ENCODE data around the gene PPP2CA. TPM values are rescaled to one million over a fixed set of nuclear protein-coding genes. Genes with fewer than 3 reads are reported as not detected.
"Not testable (repeated sequence)": the region's sequence is repeated elsewhere in the genome, so short reads cannot be mapped to it uniquely, and the experiment has no call there.

The PPP2CA gene
- total RNA-seq, 1 donor from 2014 or later: 162 TPM

GRCh38 chr5:134226441-134227192 lies 744 bp upstream of the PPP2CA start:
- DNase-seq (ENCODE audit: low read depth): no peak
- peak overlapping the region; percentile 98 for H3K4me3 ChIP-seq (ENCODE audit: low read depth, low read length)
- no peak for TF ChIP-seq CTCF (conservative IDR thresholded peaks at IDR 0.05; ENCODE audit: low read depth, low read length)

GRCh38 chr5:134224888-134225779 lies 739 bp downstream of the PPP2CA start:
- TF ChIP-seq CTCF (conservative IDR thresholded peaks at IDR 0.05; ENCODE audit: low read depth, low read length): peak; percentile 6
- DNase-seq (ENCODE audit: low read depth): no peak
- peak overlapping the region; percentile 98 for H3K4me3 ChIP-seq (ENCODE audit: low read depth, low read length)

- TF ChIP-seq CTCF (conservative IDR thresholded peaks at IDR 0.05; ENCODE audit: low read depth, low read length): no peak
- H3K4me3 ChIP-seq (ENCODE audit: low read depth, low read length): peak overlapping the region; percentile 98
- DNase-seq (ENCODE audit: low read depth): no peak
Observed at GRCh38 chr5:134223406-134224248, 2.2 kb downstream of the PPP2CA start.

GRCh38 chr5:134221690-134222089 lies 4.2 kb downstream of the PPP2CA start:
- not testable (repeated sequence) for DNase-seq (ENCODE audit: low read depth); H3K4me3 ChIP-seq (ENCODE audit: low read depth, low read length)

GRCh38 chr5:134215757-134216156 lies 10.1 kb downstream of the PPP2CA start:
- no peak for TF ChIP-seq CTCF (conservative IDR thresholded peaks at IDR 0.05; ENCODE audit: low read depth, low read length)
- no peak for DNase-seq (ENCODE audit: low read depth)
- H3K4me3 ChIP-seq (ENCODE audit: low read depth, low read length): no peak overlapping the region

GRCh38 chr5:134211263-134212031 lies 14.4 kb downstream of the PPP2CA start:
- H3K4me3 ChIP-seq (ENCODE audit: low read depth, low read length); DNase-seq (ENCODE audit: low read depth): not testable (repeated sequence)

GRCh38 chr5:134209477-134210245 lies 16.2 kb downstream of the PPP2CA start:
- no peak for DNase-seq (ENCODE audit: low read depth)
- TF ChIP-seq CTCF (conservative IDR thresholded peaks at IDR 0.05; ENCODE audit: low read depth, low read length): no peak
- H3K4me3 ChIP-seq (ENCODE audit: low read depth, low read length): no peak overlapping the region

All from epithelial cell of proximal tubule (primary cell).